Measurements from ENCODE around the gene ZNF521.

The ZNF521 gene

DNA sequence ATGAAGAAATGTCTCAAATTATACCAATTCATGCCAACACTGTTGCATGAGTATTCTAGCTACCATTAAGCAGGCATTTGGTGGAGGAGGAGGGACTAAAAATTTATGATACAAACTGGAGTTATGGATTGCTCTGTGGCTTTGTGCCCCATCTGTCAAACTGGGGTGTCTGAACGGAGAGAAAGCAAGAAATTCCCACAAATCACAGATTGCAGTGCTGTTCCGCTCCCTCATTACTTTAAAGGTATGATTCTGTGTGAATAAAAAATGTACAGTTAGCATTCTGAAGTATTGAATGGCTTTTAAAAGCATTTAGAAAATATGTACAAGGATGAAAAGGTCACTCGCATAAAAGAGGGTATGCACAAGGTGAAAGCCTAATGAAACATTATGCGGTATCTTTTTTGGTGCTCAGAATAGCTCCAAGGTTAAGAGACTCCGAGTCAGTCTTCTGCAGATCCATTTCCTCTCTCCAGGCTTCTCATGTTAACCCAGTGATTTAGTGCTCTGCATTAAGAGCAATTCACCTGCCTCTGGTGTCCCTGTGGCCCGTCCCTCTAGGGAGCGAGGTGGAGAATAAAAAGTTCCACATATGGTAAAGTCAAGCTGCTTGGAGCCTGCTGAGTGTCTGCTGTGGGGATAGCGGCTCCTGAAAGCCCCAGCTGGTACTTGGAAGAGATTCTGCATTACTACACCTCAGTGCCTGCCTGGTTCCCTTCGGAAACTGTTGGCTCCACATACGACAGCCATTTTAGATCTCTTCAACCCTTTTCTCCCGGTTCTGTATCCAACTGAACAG is 184.2 kb downstream of the ZNF521 start:
- no peak for DNase-seq (ENCODE audit: low read depth in 2 of 2)

DNA sequence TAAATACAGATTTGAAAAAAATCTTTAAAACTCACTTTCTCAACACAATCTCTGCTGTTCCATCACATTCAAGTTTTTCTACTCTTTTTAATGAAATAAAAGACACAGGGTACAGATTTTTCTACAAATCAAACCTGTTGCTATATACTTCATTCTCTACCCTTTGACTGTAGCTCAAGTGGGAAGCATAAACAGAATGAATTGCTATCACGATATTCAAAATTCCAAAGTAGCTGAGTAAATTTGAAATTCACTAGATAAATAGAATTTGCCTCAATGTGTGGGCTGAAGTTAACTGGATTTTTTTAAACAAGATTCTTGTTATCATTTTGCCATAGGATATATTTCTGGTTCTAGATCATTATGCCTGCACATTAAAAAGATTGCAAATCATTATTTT is 185.9 kb downstream of the ZNF521 start:
- DNase-seq (ENCODE audit: low read depth in 2 of 2), result no peak

DNA sequence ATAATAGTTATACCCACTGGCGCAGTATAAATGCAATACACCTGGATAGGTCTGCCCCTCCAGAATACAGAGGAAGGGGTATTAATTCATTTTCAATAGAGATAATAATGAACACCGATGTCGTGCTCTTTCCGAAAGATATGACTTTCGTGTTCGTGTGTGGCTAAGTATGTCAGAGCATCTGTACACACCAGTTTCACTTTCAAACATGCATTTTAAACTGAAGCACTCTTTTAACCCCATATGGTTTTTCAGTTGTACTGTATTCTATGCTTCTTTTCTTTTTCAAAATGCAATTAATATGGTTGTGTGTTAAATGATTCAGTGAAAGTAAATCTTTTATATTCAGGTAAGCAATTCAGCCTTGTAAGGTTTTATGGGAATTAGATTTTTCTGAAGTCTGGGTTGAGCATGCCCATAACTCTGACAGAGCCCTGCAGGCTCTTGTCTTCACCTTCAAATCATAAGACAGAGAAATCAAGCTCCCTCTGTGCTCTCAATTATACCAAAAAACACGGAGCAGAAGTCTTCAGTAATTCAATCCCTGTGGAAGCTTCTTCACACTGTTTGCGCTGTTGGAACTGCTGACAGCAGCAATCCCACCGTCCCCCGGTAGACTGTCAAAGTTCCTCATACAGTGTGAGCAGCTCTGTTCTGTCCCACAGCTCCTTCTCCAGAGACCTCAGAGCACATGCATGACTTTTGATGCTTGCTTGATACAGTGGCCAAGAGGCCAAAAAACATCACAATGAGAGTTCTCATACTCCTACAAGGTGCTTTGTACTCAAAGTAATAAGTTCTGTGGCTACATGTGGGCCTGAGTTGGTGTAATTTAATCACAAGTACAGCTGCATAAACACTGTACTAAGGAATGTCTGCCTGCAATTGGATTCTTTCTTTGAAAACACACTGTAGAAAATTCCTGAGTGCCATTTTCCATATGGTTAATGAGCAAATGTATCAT is 186.8 kb downstream of the ZNF521 start:
- DNase-seq (ENCODE audit: low read depth in 2 of 2), result no peak

DNA sequence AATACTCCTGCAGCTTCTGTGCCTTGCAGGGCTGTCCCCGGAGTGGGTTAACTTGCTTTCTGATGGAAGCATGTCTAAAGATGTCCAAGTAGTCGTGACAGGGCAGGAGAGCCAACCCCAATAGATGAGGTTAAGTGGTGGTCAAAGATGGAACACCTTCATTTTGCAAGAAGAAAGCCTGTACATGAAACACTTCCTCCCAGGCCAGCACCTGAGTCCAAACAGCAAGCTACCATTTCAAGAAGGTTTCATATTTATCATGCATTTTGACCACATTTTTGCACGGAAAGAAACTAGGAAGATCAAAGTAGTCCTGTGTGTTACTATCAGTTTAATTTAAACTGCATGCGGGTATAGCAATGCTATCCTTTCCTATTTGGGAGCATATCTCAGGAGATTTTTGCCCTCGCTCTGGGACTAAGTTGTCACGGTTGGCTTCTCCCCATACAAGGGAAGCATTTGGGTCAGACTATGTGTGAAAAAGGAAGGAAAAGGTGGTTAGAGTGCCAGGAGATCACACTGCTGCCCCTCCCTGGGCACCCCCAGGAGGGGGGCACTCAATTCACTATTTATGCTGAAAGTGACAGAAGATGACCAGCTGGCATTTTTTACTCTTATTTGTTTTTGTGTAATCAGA is 187.6 kb downstream of the ZNF521 start:
- no peak for DNase-seq (ENCODE audit: low read depth in 2 of 2)

DNA sequence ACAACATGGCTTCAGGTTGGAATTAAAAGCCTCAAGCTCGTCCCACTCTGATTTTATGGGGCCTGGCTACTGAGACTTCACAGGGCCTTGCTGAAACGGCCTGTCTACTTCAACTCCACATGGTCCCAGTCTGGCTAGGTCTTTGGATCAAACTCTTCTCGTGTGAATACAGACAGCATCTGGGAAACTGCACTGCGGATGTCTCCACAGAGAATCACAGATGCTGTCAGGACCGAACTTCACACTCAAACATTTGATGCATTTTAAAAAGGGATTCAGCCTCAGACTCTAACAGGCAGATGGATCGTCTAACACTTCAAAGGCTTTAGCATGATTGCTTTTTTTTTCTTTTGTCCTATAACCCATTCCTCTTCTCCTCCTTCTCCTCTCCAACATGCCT is 198.5 kb downstream of the ZNF521 start:
- DNase-seq (ENCODE audit: low read depth in 2 of 2), result no peak

DNA sequence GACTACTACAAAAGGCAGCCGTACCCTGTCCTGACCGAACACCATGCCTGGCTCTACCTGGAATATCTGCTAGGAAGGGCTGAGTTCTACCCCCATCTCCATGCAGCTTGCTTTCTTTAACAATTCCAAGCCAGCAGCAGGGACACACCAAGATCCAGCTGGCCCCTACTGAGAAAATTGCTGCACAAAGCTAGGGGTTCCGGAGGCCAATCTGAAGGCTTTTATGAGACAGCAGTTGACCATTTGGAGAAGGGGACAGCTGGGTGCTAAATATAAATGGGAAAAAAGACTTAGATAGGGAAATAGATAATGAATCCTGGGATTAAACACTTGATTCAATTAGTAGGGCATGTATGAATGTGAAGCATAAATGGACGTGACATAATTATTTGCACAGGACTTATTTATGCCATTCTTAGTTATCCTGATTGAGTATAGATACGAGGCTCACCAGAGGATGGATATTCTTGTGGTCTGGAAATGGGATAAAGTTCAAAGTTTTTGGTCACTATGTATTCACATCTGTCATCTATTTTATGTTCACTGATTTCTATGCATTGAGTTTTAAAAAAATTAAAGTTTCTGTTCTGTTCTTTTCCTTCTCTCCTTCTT is 204.0 kb downstream of the ZNF521 start:
- no peak for DNase-seq (ENCODE audit: low read depth in 2 of 2)

DNA sequence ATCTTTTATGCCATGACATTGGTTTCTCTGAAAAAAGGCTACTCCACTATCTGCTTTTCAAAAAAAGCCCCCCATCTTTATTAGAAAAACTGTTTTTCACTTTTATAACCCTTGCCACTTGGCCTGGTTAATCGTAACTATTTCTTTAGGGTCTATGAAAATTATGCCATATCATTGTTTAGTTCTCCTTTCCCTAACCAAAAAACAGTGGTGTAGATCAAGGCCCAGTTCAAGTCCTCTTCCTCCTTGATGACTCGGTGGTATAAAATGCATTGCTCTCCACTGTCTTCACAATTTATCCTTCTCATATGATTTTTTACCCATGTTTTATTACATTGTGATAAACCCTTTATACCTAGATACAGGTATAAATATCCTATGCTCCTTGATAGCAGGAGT is 205.5 kb downstream of the ZNF521 start:
- DNase-seq (ENCODE audit: low read depth in 2 of 2), result no peak

DNA sequence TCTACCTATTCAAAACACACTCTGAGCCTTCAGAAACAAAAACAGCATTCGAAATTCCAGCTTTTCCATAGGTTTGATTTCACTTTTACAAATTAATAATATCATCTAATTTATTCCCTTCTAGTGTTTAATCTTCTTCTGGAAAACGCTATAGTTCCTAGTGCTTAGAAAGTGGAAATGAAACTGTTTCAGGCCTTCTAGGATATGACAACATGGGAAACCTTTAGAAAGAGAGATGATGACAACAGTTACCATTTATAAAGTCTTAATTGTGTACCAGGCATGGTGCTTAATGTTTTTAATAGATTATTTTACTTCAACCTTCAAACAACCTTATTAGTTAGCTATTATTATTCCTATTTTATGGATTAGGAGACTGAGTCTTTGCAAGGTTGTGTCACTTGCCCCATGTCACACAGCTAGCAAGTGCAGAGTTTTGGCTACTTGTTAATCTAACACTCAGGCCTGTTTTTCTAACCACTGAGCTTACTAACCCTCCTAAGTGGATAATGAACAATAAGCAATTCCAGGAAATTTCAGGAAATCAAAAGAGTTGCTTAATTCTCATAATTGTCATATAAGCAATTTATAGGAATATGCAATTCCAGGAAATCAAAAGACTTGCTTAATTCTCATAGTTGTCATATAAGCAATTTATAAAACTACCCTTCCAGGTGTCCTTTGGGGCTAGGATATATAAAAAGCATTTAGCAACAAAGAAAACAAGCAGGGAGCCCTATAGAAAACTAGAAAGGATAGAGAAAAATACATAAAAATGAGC is 206.0 kb downstream of the ZNF521 start:
- no peak for DNase-seq (ENCODE audit: low read depth in 2 of 2)

DNA sequence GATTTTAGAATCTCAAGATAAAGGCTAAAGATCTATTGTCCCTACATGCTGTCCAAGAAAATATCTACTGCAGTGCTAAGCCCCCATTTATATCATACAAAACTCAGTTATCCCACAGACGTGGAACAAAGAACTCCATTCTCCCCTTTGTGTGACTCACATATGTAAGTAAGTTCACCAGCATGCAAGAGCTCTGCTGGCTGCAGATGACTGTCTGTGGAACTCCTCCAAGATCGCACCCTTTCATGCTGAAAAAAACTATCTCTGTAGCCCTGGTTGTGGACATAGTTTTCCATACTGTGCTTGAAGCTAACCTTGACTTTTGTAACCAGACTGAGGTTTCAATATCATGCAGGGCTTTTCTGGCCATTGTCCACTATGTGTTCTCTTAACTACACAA is 207.1 kb downstream of the ZNF521 start:
- no peak for DNase-seq (ENCODE audit: low read depth in 2 of 2)

DNA sequence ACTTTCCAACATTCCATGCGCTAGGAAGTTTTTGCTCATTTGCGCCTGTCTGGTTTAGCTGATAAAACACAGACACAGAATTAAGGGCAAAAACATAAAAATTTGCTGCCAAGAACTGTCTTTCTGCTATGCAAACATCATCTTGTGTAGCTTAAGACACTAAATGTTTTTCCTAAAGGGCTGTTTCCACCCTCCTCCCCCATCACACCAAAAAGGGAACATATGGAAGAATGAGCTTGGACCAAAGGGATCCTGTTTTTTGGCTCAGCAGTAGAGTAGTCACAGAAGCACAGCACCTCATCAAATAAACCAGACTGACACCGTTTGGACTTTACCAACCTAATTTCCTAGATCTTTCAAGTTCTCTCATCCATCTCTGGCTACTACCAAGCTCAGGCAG is 210.1 kb downstream of the ZNF521 start:
- DNase-seq (ENCODE audit: low read depth in 2 of 2), result no peak

DNA sequence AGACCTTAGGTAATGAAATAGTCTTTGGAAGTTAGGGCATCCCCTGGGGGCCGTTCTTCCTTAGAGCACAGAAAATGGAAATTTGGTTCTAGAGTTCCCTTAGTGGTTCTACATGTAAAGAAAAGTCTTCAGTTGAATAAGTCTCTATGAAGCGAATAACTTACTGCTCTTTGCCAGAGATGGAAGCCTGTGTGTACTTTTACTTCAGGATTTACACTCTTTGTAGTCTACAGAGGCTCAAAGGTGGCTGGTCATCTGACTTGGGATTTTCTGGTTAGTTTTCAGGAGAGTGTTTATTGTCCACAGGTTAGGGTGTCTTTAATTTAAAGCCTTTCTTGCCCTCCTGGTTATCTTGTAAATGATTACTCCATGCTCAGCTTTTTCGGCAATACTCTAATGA is 210.6 kb downstream of the ZNF521 start:
- DNase-seq (ENCODE audit: low read depth in 2 of 2), result no peak

DNA sequence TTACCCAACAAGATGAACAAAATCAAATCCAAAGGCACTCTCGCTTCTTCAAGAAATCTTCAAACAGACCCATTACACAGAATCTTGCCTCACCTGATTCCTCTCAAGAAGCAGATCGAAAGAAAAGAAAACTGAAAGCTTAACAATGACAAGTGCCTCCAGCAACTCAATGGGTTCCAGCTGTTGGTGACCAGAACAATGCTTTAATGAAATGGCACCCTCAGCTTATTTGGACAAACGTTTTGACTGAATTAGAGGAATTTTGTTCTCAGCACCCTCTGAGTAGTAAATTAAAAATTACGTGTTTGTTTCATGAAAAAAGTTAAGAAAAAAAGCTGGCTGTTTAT is 211.0 kb downstream of the ZNF521 start:
- no peak for DNase-seq (ENCODE audit: low read depth in 2 of 2)

DNA sequence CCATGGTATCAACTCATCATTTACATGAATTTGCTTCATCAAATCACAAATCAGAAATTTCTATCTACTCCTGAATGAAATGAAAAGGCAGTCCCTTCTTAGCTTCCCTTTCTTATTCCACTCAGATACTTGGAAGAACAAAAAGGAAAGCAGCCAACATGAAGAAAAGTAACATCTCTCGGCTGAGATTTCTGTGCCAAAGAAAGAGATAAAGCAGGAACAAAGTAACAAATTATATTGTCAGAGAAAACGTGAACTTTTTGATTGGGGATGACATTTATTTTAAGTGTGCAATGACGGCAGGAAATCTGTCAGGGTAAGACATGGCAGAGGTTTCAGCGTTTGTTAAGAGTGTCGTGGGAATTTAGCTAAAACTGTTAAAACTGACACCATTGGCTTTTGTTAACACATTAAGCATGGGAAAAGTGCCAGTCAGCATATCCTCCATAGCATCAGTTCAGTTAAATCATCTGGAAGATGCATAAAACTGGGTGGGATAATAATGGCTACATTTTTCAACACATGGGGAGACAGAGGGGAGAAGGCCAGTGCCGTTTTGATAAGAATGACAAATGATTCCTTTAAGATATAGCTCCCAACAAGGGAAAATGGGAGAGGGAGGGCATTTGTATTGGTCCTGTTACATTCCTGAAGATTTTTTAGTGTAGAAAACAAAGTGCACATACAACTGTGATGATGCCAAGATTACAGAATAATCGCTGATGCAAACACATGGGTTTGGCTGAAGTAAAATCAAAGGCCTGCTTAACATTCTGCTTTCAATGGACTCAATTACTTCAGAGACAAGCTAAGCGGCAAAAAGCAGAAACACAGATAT is 211.6 kb downstream of the ZNF521 start:
- no peak for DNase-seq (ENCODE audit: low read depth in 2 of 2)

DNA sequence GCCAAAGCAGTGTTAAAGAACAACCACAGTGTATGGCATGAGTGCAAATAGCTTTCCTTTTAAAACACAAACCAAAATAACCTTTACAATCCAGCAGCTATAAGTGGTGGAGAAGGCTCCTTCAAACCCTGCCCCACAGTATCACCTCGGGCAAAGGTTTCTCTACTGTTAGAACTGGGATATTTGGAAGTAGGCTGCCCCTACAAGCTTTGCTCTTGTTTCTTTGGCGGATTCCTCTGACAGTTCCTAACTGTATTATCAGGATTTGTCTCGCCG is 214.8 kb downstream of the ZNF521 start:
- no peak for DNase-seq (ENCODE audit: low read depth in 2 of 2)

DNA sequence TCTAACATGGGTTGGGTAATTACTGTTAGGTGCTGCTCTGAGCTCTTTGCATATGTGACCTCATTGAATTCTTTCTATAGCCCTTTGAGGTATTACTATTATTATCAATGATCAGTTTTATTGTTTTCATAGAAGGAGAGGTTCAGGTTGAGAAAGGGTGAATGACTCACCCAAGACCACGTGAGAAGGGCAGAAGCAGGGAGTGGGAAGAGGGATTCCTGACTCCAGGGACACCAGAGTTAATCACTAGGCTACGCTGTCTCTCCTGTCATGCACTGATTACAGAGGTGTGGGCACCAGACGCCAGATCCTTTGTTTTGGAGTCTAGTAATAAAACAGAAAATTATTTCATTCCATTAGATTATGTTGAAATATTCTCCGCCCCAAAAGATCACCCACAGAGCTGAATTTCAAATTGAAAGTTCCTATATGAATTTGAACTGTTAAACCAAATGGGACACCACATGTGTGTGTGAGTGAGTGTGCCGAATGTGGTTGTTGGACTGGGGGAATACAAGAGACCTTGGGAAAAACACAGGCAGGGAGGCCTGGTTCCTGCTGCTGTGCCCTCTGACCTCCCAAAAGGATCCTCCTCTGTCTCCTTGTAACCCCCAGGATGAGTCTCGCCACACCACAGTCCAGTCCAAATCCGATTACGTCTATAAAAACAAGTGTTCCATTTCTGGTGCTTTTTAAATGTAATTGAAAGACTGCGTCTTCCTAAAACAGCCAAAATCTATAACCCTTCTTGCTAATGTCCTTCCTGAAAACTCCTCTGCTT is 215.4 kb downstream of the ZNF521 start:
- no peak for DNase-seq (ENCODE audit: low read depth in 2 of 2)

DNA sequence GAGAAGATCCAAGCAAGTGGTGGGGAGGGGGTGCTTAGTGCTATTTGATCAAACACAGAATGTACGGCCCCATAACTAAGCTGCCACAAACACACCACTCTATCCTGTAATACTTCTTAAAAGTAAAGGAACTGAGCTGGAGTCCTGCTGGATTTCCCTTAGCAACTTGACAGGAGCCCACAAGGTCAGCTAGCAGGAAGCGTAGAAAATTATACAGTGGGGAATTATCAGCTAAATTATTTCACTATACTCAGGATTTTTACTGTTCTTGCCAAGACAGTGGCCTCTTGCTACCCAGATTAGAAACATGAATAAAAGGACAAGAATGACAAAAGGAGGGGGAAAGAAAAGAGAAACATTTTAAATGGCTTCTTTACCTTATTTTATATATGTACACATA is 217.1 kb downstream of the ZNF521 start:
- DNase-seq (ENCODE audit: low read depth in 2 of 2), result no peak

DNA sequence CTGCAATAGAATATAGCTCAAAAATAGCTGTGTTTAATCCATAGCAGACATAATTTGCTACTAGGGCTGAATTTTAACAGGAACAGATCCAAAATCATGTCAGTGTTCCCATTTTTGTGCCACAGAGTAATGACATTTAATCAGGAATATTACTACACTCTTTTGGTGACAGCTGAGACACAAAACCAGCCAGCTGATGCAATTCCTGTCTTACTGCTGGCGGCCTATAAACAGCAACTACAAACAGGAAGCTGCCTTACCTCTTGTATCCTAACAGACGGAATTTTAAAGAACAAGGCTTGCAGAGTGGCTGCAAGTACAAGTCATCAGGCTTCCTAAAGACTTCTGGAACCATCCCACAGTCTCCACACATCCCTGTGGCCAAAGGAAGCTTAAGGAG is 218.1 kb downstream of the ZNF521 start:
- DNase-seq (ENCODE audit: low read depth in 2 of 2), result no peak

DNA sequence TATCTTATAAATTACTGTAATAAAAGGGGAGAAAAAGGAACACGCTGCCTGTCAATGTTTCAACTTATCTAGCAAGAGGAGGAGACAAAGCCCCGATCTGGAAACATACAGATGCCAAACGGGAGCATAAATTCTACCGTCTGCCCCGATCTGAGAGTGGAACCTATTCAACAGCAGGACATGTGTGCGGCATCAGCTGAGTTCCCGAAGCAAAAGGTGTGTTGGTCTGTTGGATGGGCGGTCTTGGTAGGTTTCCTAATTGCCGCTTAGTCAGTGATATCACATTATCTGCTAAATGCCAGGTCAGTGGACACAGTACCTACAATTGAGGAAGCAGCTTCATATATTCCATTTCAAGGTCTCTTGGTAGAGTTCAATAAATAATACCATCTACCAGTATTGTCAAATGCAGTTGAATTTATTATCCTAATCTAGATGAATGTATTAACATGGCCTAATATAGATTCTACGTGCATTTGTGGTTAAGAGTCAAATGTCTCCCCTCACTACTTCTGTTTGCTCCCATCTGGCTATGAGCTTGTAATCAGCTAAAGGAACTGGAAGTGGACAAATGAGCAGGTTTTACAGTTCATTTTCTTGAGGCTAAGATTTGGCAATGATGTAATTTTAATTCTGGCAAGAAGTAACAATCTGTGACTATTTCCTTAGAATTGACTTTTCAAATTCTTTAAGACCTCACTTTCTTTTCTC is 219.0 kb downstream of the ZNF521 start:
- DNase-seq (ENCODE audit: low read depth in 2 of 2), result no peak

DNA sequence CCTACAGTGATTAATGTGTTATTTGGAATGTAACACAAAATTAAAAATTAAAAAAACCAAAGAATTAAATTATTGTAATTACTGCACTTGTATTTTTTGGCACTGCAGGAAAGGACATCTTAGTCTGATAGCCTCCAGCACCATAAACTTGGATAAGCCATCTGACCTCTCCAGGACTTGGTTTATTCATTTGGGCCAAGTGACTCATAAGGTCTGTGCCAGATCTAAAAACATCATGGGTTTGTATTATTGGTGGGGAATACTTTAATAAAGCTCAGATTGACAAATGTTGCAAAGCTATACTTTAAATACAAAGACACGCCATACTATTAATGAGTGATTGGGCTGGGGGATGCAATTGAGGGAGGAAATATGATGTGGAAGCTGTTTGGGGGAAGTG is 225.2 kb downstream of the ZNF521 start:
- DNase-seq (ENCODE audit: low read depth in 2 of 2), result no peak
